ENCODE results near the gene AGFG2. TPM values are rescaled to one million over a fixed set of nuclear protein-coding genes. Genes with fewer than 3 reads are reported as not detected.
A peak's percentile ranks its signal among the peaks of the same experiment; 100 is the strongest.

Gene AGFG2
- total RNA-seq, 1 experiment from 2014 or later: 42.5 TPM

- DNase-seq (ENCODE audit: low read depth, low spot score) (no peak), ATAC-seq (peak; percentile 59; the same call in 1 of the 2 replicates)
- Histone ChIP-seq H3K9me3 (ENCODE audit: control insufficient read depth, insufficient read depth, low read depth, low read length) (no peaks in the 10 kb centered on the region), H3K36me3 (ENCODE audit: control insufficient read depth, insufficient read depth, low read length) (no peaks in the 10 kb centered on the region), H3K4me1 (ENCODE audit: control insufficient read depth, insufficient read depth, low read length) (no peaks in the 10 kb centered on the region), H3K27ac (ENCODE audit: low read length) (0 out of 2 replicates have a peak overlapping the region, but pooled peaks have one; percentile 6), H3K27me3 (ENCODE audit: control insufficient read depth, insufficient read depth, low read length) (no peaks in the 10 kb centered on the region), H3K4me3 (ENCODE audit: low read depth in 2 of 2, low read length in 2 of 2) (no peak overlapping the region)
- intact Hi-C loops (cut with micrococcal nuclease; ENCODE audit: unreplicated experiment) (no loop called here), in situ Hi-C loops (cut with HindIII; ENCODE audit: low pct_unique_long_range_greater_than_20kb, low sequenced_read_pairs) (no loop called here)
- TF ChIP-seq, protein P1, sequence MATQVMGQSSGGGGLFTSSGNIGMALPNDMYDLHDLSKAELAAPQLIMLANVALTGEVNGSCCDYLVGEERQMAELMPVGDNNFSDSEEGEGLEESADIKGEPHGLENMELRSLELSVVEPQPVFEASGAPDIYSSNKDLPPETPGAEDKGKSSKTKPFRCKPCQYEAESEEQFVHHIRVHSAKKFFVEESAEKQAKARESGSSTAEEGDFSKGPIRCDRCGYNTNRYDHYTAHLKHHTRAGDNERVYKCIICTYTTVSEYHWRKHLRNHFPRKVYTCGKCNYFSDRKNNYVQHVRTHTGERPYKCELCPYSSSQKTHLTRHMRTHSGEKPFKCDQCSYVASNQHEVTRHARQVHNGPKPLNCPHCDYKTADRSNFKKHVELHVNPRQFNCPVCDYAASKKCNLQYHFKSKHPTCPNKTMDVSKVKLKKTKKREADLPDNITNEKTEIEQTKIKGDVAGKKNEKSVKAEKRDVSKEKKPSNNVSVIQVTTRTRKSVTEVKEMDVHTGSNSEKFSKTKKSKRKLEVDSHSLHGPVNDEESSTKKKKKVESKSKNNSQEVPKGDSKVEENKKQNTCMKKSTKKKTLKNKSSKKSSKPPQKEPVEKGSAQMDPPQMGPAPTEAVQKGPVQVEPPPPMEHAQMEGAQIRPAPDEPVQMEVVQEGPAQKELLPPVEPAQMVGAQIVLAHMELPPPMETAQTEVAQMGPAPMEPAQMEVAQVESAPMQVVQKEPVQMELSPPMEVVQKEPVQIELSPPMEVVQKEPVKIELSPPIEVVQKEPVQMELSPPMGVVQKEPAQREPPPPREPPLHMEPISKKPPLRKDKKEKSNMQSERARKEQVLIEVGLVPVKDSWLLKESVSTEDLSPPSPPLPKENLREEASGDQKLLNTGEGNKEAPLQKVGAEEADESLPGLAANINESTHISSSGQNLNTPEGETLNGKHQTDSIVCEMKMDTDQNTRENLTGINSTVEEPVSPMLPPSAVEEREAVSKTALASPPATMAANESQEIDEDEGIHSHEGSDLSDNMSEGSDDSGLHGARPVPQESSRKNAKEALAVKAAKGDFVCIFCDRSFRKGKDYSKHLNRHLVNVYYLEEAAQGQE (IDR thresholded peaks at IDR 0.05; ENCODE audit: insufficient read depth in 1 of 2, low read depth in 2 of 2, low read length in 1 of 2): no peak
- ChIA-PET POLR2A (interaction anchor here (0.6 kb wide), 1 partner anchor 14 kb away, joined by 5 read pairs; no protein-coding TSS in a partner anchor), CTCF (no interaction called here)
- no TSS peak for BruUV-seq (replicated peaks)
Measured at GRCh38 chr7:100516135-100516812, 22.7 kb upstream of the AGFG2 start.

DNA sequence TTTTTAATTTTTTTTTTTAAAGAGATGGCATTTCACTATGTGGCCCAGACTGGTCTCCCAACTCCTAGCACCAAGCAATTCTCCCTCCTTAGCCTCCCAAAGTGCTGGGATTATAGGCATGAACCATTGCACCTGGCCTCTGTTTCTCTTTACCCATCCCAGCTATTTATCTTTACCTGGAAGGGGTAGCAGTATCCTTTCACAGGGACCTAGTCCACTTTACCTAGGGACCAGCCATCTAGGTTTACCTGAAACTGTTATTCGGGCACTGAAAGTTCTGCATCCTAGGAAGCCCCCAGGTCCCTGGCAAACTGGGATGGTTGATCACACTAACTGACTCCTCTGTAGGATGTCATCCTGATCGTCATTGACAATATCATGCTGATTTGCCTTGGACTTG, 21.7 kb upstream of the AGFG2 start:
- H3K4me1 ChIP-seq (ENCODE audit: control insufficient read depth, insufficient read depth, low read length): no peaks in the 10 kb centered on the region
- TF ChIP-seq, protein P1 (IDR thresholded peaks at IDR 0.05; ENCODE audit: insufficient read depth in 1 of 2, low read depth in 2 of 2, low read length in 1 of 2): no peak
- no peak overlapping the region for H3K4me3 ChIP-seq (ENCODE audit: low read depth in 2 of 2, low read length in 2 of 2)
- no peaks in the 10 kb centered on the region for H3K9me3 ChIP-seq (ENCODE audit: control insufficient read depth, insufficient read depth, low read depth, low read length)
- CTCF ChIA-PET: no interaction called here
- POLR2A ChIA-PET: no interaction called here
- ATAC-seq (no peak), DNase-seq (ENCODE audit: low read depth, low spot score) (no peak)
- intact Hi-C loops (cut with micrococcal nuclease; ENCODE audit: unreplicated experiment): no loop called here
- no peaks in the 10 kb centered on the region for H3K27me3 ChIP-seq (ENCODE audit: control insufficient read depth, insufficient read depth, low read length)
- no peaks in the 10 kb centered on the region for H3K36me3 ChIP-seq (ENCODE audit: control insufficient read depth, insufficient read depth, low read length)
- BruUV-seq (replicated peaks): no TSS peak
- no peak overlapping the region for H3K27ac ChIP-seq (ENCODE audit: low read length)
- in situ Hi-C loops (cut with HindIII; ENCODE audit: low pct_unique_long_range_greater_than_20kb, low sequenced_read_pairs): no loop called here

DNA sequence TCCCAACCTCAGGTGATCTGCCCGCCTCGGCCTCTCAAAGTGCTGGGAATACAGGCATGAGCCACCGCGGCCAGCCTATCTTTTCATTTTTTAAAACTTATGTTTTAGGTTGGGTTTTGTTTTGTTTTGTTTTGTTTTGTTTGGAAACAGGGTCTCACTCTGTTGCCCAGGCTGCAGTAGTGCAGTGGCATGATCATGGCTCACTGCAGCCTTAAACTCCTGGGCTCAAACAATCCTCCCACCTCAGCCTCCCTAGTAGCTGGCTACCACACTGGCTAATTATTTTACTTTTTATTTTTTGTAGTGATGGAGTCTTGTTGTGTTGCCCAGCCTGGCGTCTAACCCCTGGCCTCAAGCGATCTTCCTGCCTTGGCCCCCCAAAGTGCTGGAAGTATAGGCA, 19.4 kb upstream of the AGFG2 start:
- H3K9me3 ChIP-seq (ENCODE audit: control insufficient read depth, insufficient read depth, low read depth, low read length): no peaks in the 10 kb centered on the region
- H3K27ac ChIP-seq (ENCODE audit: low read length): no peak overlapping the region
- no peak for DNase-seq (ENCODE audit: low read depth, low spot score)
- H3K4me1 ChIP-seq (ENCODE audit: control insufficient read depth, insufficient read depth, low read length): no peaks in the 10 kb centered on the region
- BruUV-seq (replicated peaks): no TSS peak
- ATAC-seq: no peak
- in situ Hi-C loops (cut with HindIII; ENCODE audit: low pct_unique_long_range_greater_than_20kb, low sequenced_read_pairs): no loop called here
- no peaks in the 10 kb centered on the region for H3K36me3 ChIP-seq (ENCODE audit: control insufficient read depth, insufficient read depth, low read length)
- POLR2A ChIA-PET: interaction anchor here (1.0 kb wide), 1 partner anchor 16 kb away, joined by 3 read pairs; no protein-coding TSS in a partner anchor
- H3K27me3 ChIP-seq (ENCODE audit: control insufficient read depth, insufficient read depth, low read length): no peaks in the 10 kb centered on the region
- CTCF ChIA-PET: interaction anchor here (0.6 kb wide), 1 partner anchor 123 kb away, joined by 3 read pairs; no protein-coding TSS in a partner anchor
- TF ChIP-seq, protein P2, sequence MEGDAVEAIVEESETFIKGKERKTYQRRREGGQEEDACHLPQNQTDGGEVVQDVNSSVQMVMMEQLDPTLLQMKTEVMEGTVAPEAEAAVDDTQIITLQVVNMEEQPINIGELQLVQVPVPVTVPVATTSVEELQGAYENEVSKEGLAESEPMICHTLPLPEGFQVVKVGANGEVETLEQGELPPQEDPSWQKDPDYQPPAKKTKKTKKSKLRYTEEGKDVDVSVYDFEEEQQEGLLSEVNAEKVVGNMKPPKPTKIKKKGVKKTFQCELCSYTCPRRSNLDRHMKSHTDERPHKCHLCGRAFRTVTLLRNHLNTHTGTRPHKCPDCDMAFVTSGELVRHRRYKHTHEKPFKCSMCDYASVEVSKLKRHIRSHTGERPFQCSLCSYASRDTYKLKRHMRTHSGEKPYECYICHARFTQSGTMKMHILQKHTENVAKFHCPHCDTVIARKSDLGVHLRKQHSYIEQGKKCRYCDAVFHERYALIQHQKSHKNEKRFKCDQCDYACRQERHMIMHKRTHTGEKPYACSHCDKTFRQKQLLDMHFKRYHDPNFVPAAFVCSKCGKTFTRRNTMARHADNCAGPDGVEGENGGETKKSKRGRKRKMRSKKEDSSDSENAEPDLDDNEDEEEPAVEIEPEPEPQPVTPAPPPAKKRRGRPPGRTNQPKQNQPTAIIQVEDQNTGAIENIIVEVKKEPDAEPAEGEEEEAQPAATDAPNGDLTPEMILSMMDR (IDR thresholded peaks at IDR 0.05): no peak
- TF ChIP-seq POLR2AphosphoS5 (IDR thresholded peaks at IDR 0.05; ENCODE audit: low read depth, low read length) (no peak), TCF7L2 (IDR thresholded peaks at IDR 0.05; ENCODE audit: low read depth, low read length) (no peak), SIN3A (IDR thresholded peaks at IDR 0.05; ENCODE audit: borderline replicate concordance, insufficient read depth, low read depth, low read length) (no peak)
- TF ChIP-seq, protein P1 (IDR thresholded peaks at IDR 0.05; ENCODE audit: insufficient read depth in 1 of 2, low read depth in 2 of 2, low read length in 1 of 2): no peak
- H3K4me3 ChIP-seq (ENCODE audit: low read depth in 2 of 2, low read length in 2 of 2): no peak overlapping the region
- intact Hi-C loops (cut with micrococcal nuclease; ENCODE audit: unreplicated experiment): no loop called here

Measured in Panc1 (cell line).